NT2/D1 (cell line): ENCODE measurements around the gene VIT.

Experiments used
- YY1 ChIP-seq: IDR thresholded peaks from 2 replicates; pipeline ENCODE4 v1.6.1; 2011; ENCODE audit not compliant: insufficient read length, insufficient read depth
- ZNF274 ChIP-seq: IDR thresholded peaks from 2 replicates; pipeline ENCODE4 v1.6.1; 2011; ENCODE audit warnings: mild to moderate bottlenecking, low read depth, low read length

- TF ChIP-seq YY1 (no peak), ZNF274 (no peak)
Observed at GRCh38 chr2:36779462-36779861, 83.0 kb downstream of the VIT start.
